ENCODE data around the gene PTRH1. TPM values are rescaled to one million over a fixed set of nuclear protein-coding genes. Genes with fewer than 3 reads are reported as not detected.

Gene PTRH1
- total RNA-seq, 1 experiment from 2014 or later = 10.6 TPM

- Histone ChIP-seq H3K4me3 (ENCODE audit: low read length) (no peak overlapping the region), H3K79me2 (ENCODE audit: low read length) (no peaks in the 10 kb centered on the region), H3K9me2 (replicated peaks; ENCODE audit: insufficient read depth, low read length) (no peaks in the 10 kb centered on the region), H3K4me2 (ENCODE audit: low read depth, low read length, poor library complexity, severe bottlenecking) (no peak overlapping the region), H3K4me1 (ENCODE audit: low read length) (peaks cover 13% of the 10 kb centered on the region), H3K27ac (ENCODE audit: low read length) (no peak overlapping the region), H3K9me3 (ENCODE audit: low read length) (no peaks in the 10 kb centered on the region), H3K9ac (ENCODE audit: low read length) (no peak overlapping the region), H4K20me1 (ENCODE audit: insufficient read depth, low read depth, low read length) (0 out of 2 replicates have a peak, but pooled peaks cover 8% of the 10 kb centered on the region), H3K36me3 (ENCODE audit: insufficient read depth, low read length) (no peaks in the 10 kb centered on the region), H3K27me3 (ENCODE audit: low read length) (no peaks in the 10 kb centered on the region), H2AFZ (ENCODE audit: low read length) (no peak overlapping the region)
- DNase-seq = no peak
Observed at GRCh38 chr9:127717766-127718165, 2.3 kb upstream of the PTRH1 start.

GRCh38 chr9:127716412-127716811 is 949 bp upstream of the PTRH1 start:
- Histone ChIP-seq H3K9ac (ENCODE audit: low read length) (peak overlapping the region; percentile 67), H3K4me2 (ENCODE audit: low read depth, low read length, poor library complexity, severe bottlenecking) (peak overlapping the region; percentile 90), H3K4me3 (ENCODE audit: low read length) (peak overlapping the region; percentile 92), H3K27me3 (ENCODE audit: low read length) (no peaks in the 10 kb centered on the region), H2AFZ (ENCODE audit: low read length) (no peak overlapping the region), H3K4me1 (ENCODE audit: low read length) (peaks cover 13% of the 10 kb centered on the region), H3K9me3 (ENCODE audit: low read length) (no peaks in the 10 kb centered on the region), H3K27ac (ENCODE audit: low read length) (no peak overlapping the region), H3K36me3 (ENCODE audit: insufficient read depth, low read length) (no peaks in the 10 kb centered on the region), H3K79me2 (ENCODE audit: low read length) (no peaks in the 10 kb centered on the region), H4K20me1 (ENCODE audit: insufficient read depth, low read depth, low read length) (0 out of 2 replicates have a peak, but pooled peaks cover 8% of the 10 kb centered on the region), H3K9me2 (replicated peaks; ENCODE audit: insufficient read depth, low read length) (no peaks in the 10 kb centered on the region)
- no peak for DNase-seq

- H2AFZ ChIP-seq (ENCODE audit: low read length) = peak overlapping the region; percentile 77
- H3K4me1 ChIP-seq (ENCODE audit: low read length) = peaks cover 13% of the 10 kb centered on the region
- no peaks in the 10 kb centered on the region for H3K79me2 ChIP-seq (ENCODE audit: low read length)
- H3K27me3 ChIP-seq (ENCODE audit: low read length) = no peaks in the 10 kb centered on the region
- peak overlapping the region; percentile 90 for H3K4me2 ChIP-seq (ENCODE audit: low read depth, low read length, poor library complexity, severe bottlenecking)
- no peaks in the 10 kb centered on the region for H3K36me3 ChIP-seq (ENCODE audit: insufficient read depth, low read length)
- no peak overlapping the region for H3K27ac ChIP-seq (ENCODE audit: low read length)
- 0 out of 2 replicates have a peak, but pooled peaks cover 8% of the 10 kb centered on the region for H4K20me1 ChIP-seq (ENCODE audit: insufficient read depth, low read depth, low read length)
- H3K4me3 ChIP-seq (ENCODE audit: low read length) = peak overlapping the region; percentile 92
- H3K9ac ChIP-seq (ENCODE audit: low read length) = peak overlapping the region; percentile 77
- no peaks in the 10 kb centered on the region for H3K9me2 ChIP-seq (replicated peaks; ENCODE audit: insufficient read depth, low read length)
- no peaks in the 10 kb centered on the region for H3K9me3 ChIP-seq (ENCODE audit: low read length)
- DNase-seq = no peak
Observed at GRCh38 chr9:127714951-127715469, 453 bp downstream of the PTRH1 start.

GRCh38 chr9:127714020-127714750 is 1.3 kb downstream of the PTRH1 start:
- Histone ChIP-seq H3K9me2 (replicated peaks; ENCODE audit: insufficient read depth, low read length) (no peaks in the 10 kb centered on the region), H3K27ac (ENCODE audit: low read length) (no peak overlapping the region), H4K20me1 (ENCODE audit: insufficient read depth, low read depth, low read length) (0 out of 2 replicates have a peak, but pooled peaks cover 8% of the 10 kb centered on the region), H2AFZ (ENCODE audit: low read length) (no peak overlapping the region), H3K4me3 (ENCODE audit: low read length) (peak overlapping the region; percentile 63; the same call in 1 of the 2 replicates), H3K9me3 (ENCODE audit: low read length) (0 out of 2 replicates have a peak, but pooled peaks cover under 1% of the 10 kb centered on the region), H3K27me3 (ENCODE audit: low read length) (no peaks in the 10 kb centered on the region), H3K4me1 (ENCODE audit: low read length) (peaks cover 13% of the 10 kb centered on the region), H3K4me2 (ENCODE audit: low read depth, low read length, poor library complexity, severe bottlenecking) (peak overlapping the region; percentile 90), H3K79me2 (ENCODE audit: low read length) (no peaks in the 10 kb centered on the region), H3K36me3 (ENCODE audit: insufficient read depth, low read length) (no peaks in the 10 kb centered on the region), H3K9ac (ENCODE audit: low read length) (peak overlapping the region; percentile 57)
- DNase-seq = no peak

- Histone ChIP-seq H4K20me1 (ENCODE audit: insufficient read depth, low read depth, low read length) (0 out of 2 replicates have a peak, but pooled peaks cover 8% of the 10 kb centered on the region), H3K79me2 (ENCODE audit: low read length) (no peaks in the 10 kb centered on the region), H3K9ac (ENCODE audit: low read length) (no peak overlapping the region), H3K9me2 (replicated peaks; ENCODE audit: insufficient read depth, low read length) (no peaks in the 10 kb centered on the region), H3K4me1 (ENCODE audit: low read length) (peaks cover 13% of the 10 kb centered on the region), H3K4me2 (ENCODE audit: low read depth, low read length, poor library complexity, severe bottlenecking) (no peak overlapping the region), H3K27me3 (ENCODE audit: low read length) (no peaks in the 10 kb centered on the region), H3K36me3 (ENCODE audit: insufficient read depth, low read length) (no peaks in the 10 kb centered on the region), H3K9me3 (ENCODE audit: low read length) (0 out of 2 replicates have a peak, but pooled peaks cover 4% of the 10 kb centered on the region), H3K27ac (ENCODE audit: low read length) (no peak overlapping the region), H3K4me3 (ENCODE audit: low read length) (no peak overlapping the region), H2AFZ (ENCODE audit: low read length) (no peak overlapping the region)
- no peak for DNase-seq
Observed at GRCh38 chr9:127712867-127713266, 2.6 kb downstream of the PTRH1 start.

GRCh38 chr9:127712371-127712770 is 3.1 kb downstream of the PTRH1 start:
- H4K20me1 ChIP-seq (ENCODE audit: insufficient read depth, low read depth, low read length) = 0 out of 2 replicates have a peak, but pooled peaks cover 8% of the 10 kb centered on the region
- no peaks in the 10 kb centered on the region for H3K27me3 ChIP-seq (ENCODE audit: low read length)
- no peak overlapping the region for H3K4me3 ChIP-seq (ENCODE audit: low read length)
- DNase-seq = no peak
- 0 out of 2 replicates have a peak, but pooled peaks cover 4% of the 10 kb centered on the region for H3K9me3 ChIP-seq (ENCODE audit: low read length)
- no peak overlapping the region for H3K9ac ChIP-seq (ENCODE audit: low read length)
- H3K4me2 ChIP-seq (ENCODE audit: low read depth, low read length, poor library complexity, severe bottlenecking) = no peak overlapping the region
- no peaks in the 10 kb centered on the region for H3K79me2 ChIP-seq (ENCODE audit: low read length)
- H3K9me2 ChIP-seq (replicated peaks; ENCODE audit: insufficient read depth, low read length) = no peaks in the 10 kb centered on the region
- peaks cover 13% of the 10 kb centered on the region for H3K4me1 ChIP-seq (ENCODE audit: low read length)
- no peak overlapping the region for H3K27ac ChIP-seq (ENCODE audit: low read length)
- no peak overlapping the region for H2AFZ ChIP-seq (ENCODE audit: low read length)
- H3K36me3 ChIP-seq (ENCODE audit: insufficient read depth, low read length) = no peaks in the 10 kb centered on the region

- Histone ChIP-seq H3K9ac (ENCODE audit: low read length) (no peak overlapping the region), H3K27ac (ENCODE audit: low read length) (no peak overlapping the region), H3K79me2 (ENCODE audit: low read length) (no peaks in the 10 kb centered on the region)
Observed at GRCh38 chr9:127711831-127712274, 3.6 kb downstream of the PTRH1 start.

GRCh38 chr9:127711226-127711701 is 4.2 kb downstream of the PTRH1 start:
- Histone ChIP-seq H2AFZ (ENCODE audit: low read length) (no peak overlapping the region), H3K9ac (ENCODE audit: low read length) (no peak overlapping the region), H3K27ac (ENCODE audit: low read length) (no peak overlapping the region), H3K36me3 (ENCODE audit: insufficient read depth, low read length) (no peaks in the 10 kb centered on the region), H3K4me1 (ENCODE audit: low read length) (peaks cover 10% of the 10 kb centered on the region), H3K79me2 (ENCODE audit: low read length) (no peaks in the 10 kb centered on the region), H3K9me2 (replicated peaks; ENCODE audit: insufficient read depth, low read length) (no peaks in the 10 kb centered on the region), H4K20me1 (ENCODE audit: insufficient read depth, low read depth, low read length) (0 out of 2 replicates have a peak, but pooled peaks cover 12% of the 10 kb centered on the region), H3K4me2 (ENCODE audit: low read depth, low read length, poor library complexity, severe bottlenecking) (no peak overlapping the region), H3K4me3 (ENCODE audit: low read length) (no peak overlapping the region), H3K9me3 (ENCODE audit: low read length) (0 out of 2 replicates have a peak, but pooled peaks cover 4% of the 10 kb centered on the region), H3K27me3 (ENCODE audit: low read length) (no peaks in the 10 kb centered on the region)
- DNase-seq = no peak

More at GRCh38 chr9:127711831-127712274, 3.6 kb downstream of the PTRH1 start:
- DNase-seq = no peak
- H3K9me2 ChIP-seq (replicated peaks; ENCODE audit: insufficient read depth, low read length) = no peaks in the 10 kb centered on the region
- H3K4me3 ChIP-seq (ENCODE audit: low read length) = no peak overlapping the region
- 0 out of 2 replicates have a peak, but pooled peaks cover 4% of the 10 kb centered on the region for H3K9me3 ChIP-seq (ENCODE audit: low read length)
- H4K20me1 ChIP-seq (ENCODE audit: insufficient read depth, low read depth, low read length) = 0 out of 2 replicates have a peak, but pooled peaks cover 8% of the 10 kb centered on the region
- no peaks in the 10 kb centered on the region for H3K36me3 ChIP-seq (ENCODE audit: insufficient read depth, low read length)
- H2AFZ ChIP-seq (ENCODE audit: low read length) = no peak overlapping the region
- no peak overlapping the region for H3K4me2 ChIP-seq (ENCODE audit: low read depth, low read length, poor library complexity, severe bottlenecking)
- H3K4me1 ChIP-seq (ENCODE audit: low read length) = peaks cover 13% of the 10 kb centered on the region
- no peaks in the 10 kb centered on the region for H3K27me3 ChIP-seq (ENCODE audit: low read length)
